Small intestine (tissue), 7 donors: ENCODE results near the gene DYRK2. TPM values are rescaled to one million over a fixed set of nuclear protein-coding genes. Genes with fewer than 3 reads are reported as not detected.

Experiments
- DNase-seq, 2 donors: peaks; one replicate each; pipeline versions ENCODE4 v3.0.0 to v3.0.0-alpha.2; 2013
- FAIRE-seq: peaks from 2 replicates; lab custom pipeline; 2012; peaks lifted over from hg19 to GRCh38; lab: Jason Lieb, UNC
- H3K27ac ChIP-seq, 3 donors: one replicate each; pipeline ENCODE4 v1.5.1; 2013; ENCODE audit warnings: low read length in 2 of 3, mild to moderate bottlenecking in 2 of 3, control low read depth in 1 of 3, inconsistent platforms in 1 of 3, low read depth in 1 of 3, moderate library complexity in 1 of 3
- H3K27me3 ChIP-seq, 3 donors: one replicate each; pipeline ENCODE4 v1.6.1; 2013; ENCODE audit warnings: low read length in 3 of 3, inconsistent platforms in 1 of 3; ENCODE audit not compliant: control insufficient read depth in 3 of 3, insufficient read depth in 3 of 3
- H3K36me3 ChIP-seq, 3 donors: one replicate each; pipeline ENCODE4 v1.6.1; 2013; ENCODE audit warnings: low read length in 3 of 3, inconsistent platforms in 1 of 3, low read depth in 1 of 3, mild to moderate bottlenecking in 1 of 3, moderate library complexity in 1 of 3; ENCODE audit not compliant: control insufficient read depth in 3 of 3, insufficient read depth in 2 of 3
- H3K4me1 ChIP-seq, 3 donors: one replicate each; pipeline ENCODE4 v1.6.1; 2013; ENCODE audit warnings: low read length in 2 of 3, inconsistent platforms in 1 of 3, low read depth in 1 of 3, mild to moderate bottlenecking in 1 of 3, moderate library complexity in 1 of 3; ENCODE audit not compliant: control insufficient read depth in 3 of 3, insufficient read depth in 2 of 3
- H3K4me3 ChIP-seq, 3 donors: one replicate each; pipeline ENCODE4 v1.5.1; 2013; ENCODE audit warnings: low read length in 3 of 3, control low read depth in 1 of 3, inconsistent platforms in 1 of 3, low read depth in 1 of 3, mild to moderate bottlenecking in 1 of 3, moderate library complexity in 1 of 3
- H3K9me3 ChIP-seq, 2 donors: one replicate each; pipeline ENCODE4 v1.6.1; 2013; ENCODE audit warnings: low read depth in 1 of 2, low read length in 1 of 2; ENCODE audit not compliant: control insufficient read depth in 2 of 2, insufficient read depth in 1 of 2
- WGBS, 3 donors: extraction: QIAGEN DNeasy Blood & Tissue Kit; methylation state at CpG; one replicate each; pipeline ENCODE4 v1.1.7; 2013; 5-methylcytosine and 5-hydroxymethylcytosine counted together
- polyA plus RNA-seq, 4 donors: library from polyadenylated mRNA; stranded (reverse) in 3 of 4; unstranded in 1 of 4; fragments of 200-250 nt in 3 of 4; fragments of 120-200 nt in 1 of 4; gene quantifications; one replicate each; pipeline versions ENCODE4 v1.2.1 to v1.2.3, GENCODE V29; 2013
- donor health status: healthy with polysubstance abuse.
- donor health status: control.
- donor health status: control.
- donor health status: Bipolar disorder and iron deficiency.
- donor health status: healthy.

The DYRK2 gene
- polyA plus RNA-seq, 4 donors: 12.2 to 65.0 (median 12.3) TPM

DNA sequence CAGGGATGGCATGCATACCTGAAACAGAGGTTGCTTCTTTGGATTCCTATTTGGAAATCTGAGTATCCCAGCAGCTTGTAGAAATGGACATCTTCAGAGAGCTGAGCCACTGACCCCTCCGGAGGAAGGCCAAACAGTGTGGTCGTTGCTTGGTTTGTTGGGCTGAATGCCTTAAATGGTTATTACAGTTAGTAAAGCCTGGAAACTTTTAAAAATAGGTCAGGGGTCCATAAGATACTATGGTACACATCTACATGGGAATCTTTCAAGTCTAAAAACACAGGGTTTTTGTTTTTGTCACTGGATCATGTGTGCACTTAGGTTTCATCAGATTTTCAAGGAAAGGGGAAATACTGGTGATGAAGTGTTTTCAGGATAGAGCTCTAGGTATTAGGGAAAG, 7.7 kb downstream of the DYRK2 start:
- Histone ChIP-seq H3K27me3 (no peaks in the 10 kb centered on the region), H3K27ac (no peak overlapping the region), H3K36me3 (peaks cover 13 to 35% (median 13%) of the 10 kb centered on the region in 3 donors), H3K9me3 (no peaks in the 10 kb centered on the region), H3K4me3 (no peak overlapping the region), H3K4me1 (peaks cover 2 to 10% (median 7%) of the 10 kb centered on the region in 3 donors)
- FAIRE-seq: no peak
- no peak for DNase-seq
- WGBS, 3 donors: 74 to 83% (median 83%) methylated on average over 2 of the region's 2 CpGs

GRCh38 chr12:67658486-67658885, 9.9 kb downstream of the DYRK2 start:
- peaks cover 13 to 31% (median 15%) of the 10 kb centered on the region in 3 donors for H3K36me3 ChIP-seq
- H3K27me3 ChIP-seq: no peaks in the 10 kb centered on the region
- no peak overlapping the region for H3K27ac ChIP-seq
- peaks cover 2 to 9% (median 7%) of the 10 kb centered on the region in 3 donors for H3K4me1 ChIP-seq
- WGBS, 3 donors: 90 to 93% (median 93%) methylated on average over 8 of the region's 8 CpGs
- no peak overlapping the region for H3K4me3 ChIP-seq
- DNase-seq (no peak), FAIRE-seq (no peak)
- no peaks in the 10 kb centered on the region for H3K9me3 ChIP-seq

GRCh38 chr12:67659292-67659691, 10.7 kb downstream of the DYRK2 start:
- 63 to 89% (median 83%) methylated on average over 4 of the region's 4 CpGs for WGBS, 3 donors
- Histone ChIP-seq H3K27me3 (no peaks in the 10 kb centered on the region), H3K4me3 (no peak overlapping the region), H3K4me1 (peaks cover 2 to 5% (median 5%) of the 10 kb centered on the region in 3 donors), H3K27ac (no peak overlapping the region), H3K36me3 (peaks cover 13 to 31% (median 15%) of the 10 kb centered on the region in 3 donors), H3K9me3 (no peaks in the 10 kb centered on the region)
- DNase-seq: no peak
- no peak for FAIRE-seq

GRCh38 chr12:67661311-67662021, 12.9 kb downstream of the DYRK2 start:
- H3K27me3 ChIP-seq: no peaks in the 10 kb centered on the region
- H3K4me1 ChIP-seq: peaks cover 0 to 3% (median 0%) of the 10 kb centered on the region in 3 donors
- FAIRE-seq (no peak), DNase-seq (no peak)
- H3K36me3 ChIP-seq: peaks cover 13 to 20% (median 15%) of the 10 kb centered on the region in 3 donors
- WGBS, 3 donors: 44 to 65% (median 52%) methylated on average over 4 of the region's 4 CpGs
- H3K9me3 ChIP-seq: no peaks in the 10 kb centered on the region
- no peak overlapping the region for H3K4me3 ChIP-seq
- no peak overlapping the region for H3K27ac ChIP-seq

DNA sequence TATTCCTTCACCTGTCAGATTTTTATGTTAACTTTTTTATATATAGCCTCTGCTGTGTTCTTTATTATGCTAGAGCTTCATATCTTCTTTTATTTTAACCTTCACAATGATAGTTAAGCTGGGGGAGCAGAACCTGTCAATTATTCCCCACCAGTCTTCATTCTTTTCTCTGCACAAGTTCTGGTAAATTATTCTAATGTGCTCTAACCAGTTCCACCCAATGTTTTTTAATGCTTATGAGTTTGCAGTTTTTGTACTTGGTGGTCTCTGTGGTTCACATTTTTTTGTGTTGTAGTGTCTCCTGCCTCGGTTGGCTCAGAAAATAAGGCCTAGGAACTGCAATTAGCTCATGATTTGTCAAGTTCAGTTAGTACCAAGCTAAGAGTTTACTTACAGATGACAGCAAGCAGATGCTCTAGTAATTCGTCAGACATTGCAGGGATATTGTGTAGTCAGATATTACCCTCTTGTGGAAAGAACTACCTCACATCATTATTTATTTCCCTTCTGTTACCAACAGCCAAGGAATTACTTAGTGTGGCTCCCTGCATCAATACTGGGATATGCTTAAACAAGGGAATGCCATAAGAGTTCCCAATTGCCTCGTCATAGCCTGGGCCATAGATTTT, 14.5 kb downstream of the DYRK2 start:
- FAIRE-seq (no peak), DNase-seq (no peak)
- no peaks in the 10 kb centered on the region for H3K27me3 ChIP-seq
- 57 to 88% (median 71%) methylated on average over 3 of the region's 3 CpGs for WGBS, 3 donors
- H3K9me3 ChIP-seq: no peaks in the 10 kb centered on the region
- peaks cover 1 to 10% (median 8%) of the 10 kb centered on the region in 3 donors for H3K36me3 ChIP-seq
- no peak overlapping the region for H3K4me3 ChIP-seq
- no peak overlapping the region for H3K27ac ChIP-seq
- H3K4me1 ChIP-seq: peaks cover 0 to 4% (median 0%) of the 10 kb centered on the region in 3 donors

- H3K27me3 ChIP-seq: no peaks in the 10 kb centered on the region
- H3K9me3 ChIP-seq: no peaks in the 10 kb centered on the region
- FAIRE-seq (no peak), DNase-seq (no peak)
- no peak overlapping the region for H3K27ac ChIP-seq
- H3K4me1 ChIP-seq: peaks cover 0 to 4% (median 0%) of the 10 kb centered on the region in 3 donors
- peaks cover 0 to 4% (median 0%) of the 10 kb centered on the region in 3 donors for H3K36me3 ChIP-seq
- no peak overlapping the region for H3K4me3 ChIP-seq
- 63 to 70% (median 66%) methylated on average over 2 of the region's 2 CpGs for WGBS, 3 donors
Observed at GRCh38 chr12:67664171-67664570, 15.6 kb downstream of the DYRK2 start.

- FAIRE-seq (no peak), DNase-seq (no peak)
- Histone ChIP-seq H3K27ac (no peak overlapping the region), H3K4me3 (no peak overlapping the region), H3K9me3 (no peaks in the 10 kb centered on the region), H3K36me3 (peaks cover 0 to 2% (median 0%) of the 10 kb centered on the region in 3 donors), H3K4me1 (peaks cover 0 to 4% (median 0%) of the 10 kb centered on the region in 3 donors), H3K27me3 (no peaks in the 10 kb centered on the region)
- 41 to 76% (median 72%) methylated on average over 1 of the region's 1 CpG for WGBS, 3 donors
Observed at GRCh38 chr12:67665679-67666078, 17.1 kb downstream of the DYRK2 start.

GRCh38 chr12:67666605-67667004, 18.1 kb downstream of the DYRK2 start:
- 63 to 76% (median 73%) methylated on average over 1 of the region's 1 CpG for WGBS, 3 donors

More at GRCh38 chr12:67666605-67667004, 18.1 kb downstream of the DYRK2 start:
- no peak overlapping the region for H3K4me3 ChIP-seq
- no peak for DNase-seq
- peaks cover 0 to 2% (median 0%) of the 10 kb centered on the region in 3 donors for H3K4me1 ChIP-seq
- H3K36me3 ChIP-seq: peaks cover 0 to 2% (median 0%) of the 10 kb centered on the region in 3 donors
- no peaks in the 10 kb centered on the region for H3K9me3 ChIP-seq
- FAIRE-seq: no peak
- no peaks in the 10 kb centered on the region for H3K27me3 ChIP-seq
- H3K27ac ChIP-seq: no peak overlapping the region
